ENCODE data around the gene SCN3A. TPM values are rescaled to one million over a fixed set of nuclear protein-coding genes. Genes with fewer than 3 reads are reported as not detected.

The SCN3A gene
- total and polyA plus RNA-seq, 7 donors, result 0.87 to 4.3 (median 2.1) TPM; not detected in 2

- intact Hi-C loops (cut with DNase I), result no loop called here
- no peaks in the 10 kb centered on the region for H3K4me1 ChIP-seq
- WGBS, 2 donors, result 93 to 95% methylated on average over 4 of the region's 4 CpGs
Observed at GRCh38 chr2:165164201-165164600, 39.6 kb downstream of the SCN3A start.

GRCh38 chr2:165163761-165164160 is 40.1 kb downstream of the SCN3A start:
- H3K27ac ChIP-seq, result no peak overlapping the region

More at GRCh38 chr2:165164201-165164600, 39.6 kb downstream of the SCN3A start:
- H3K4me3 ChIP-seq, result no peak overlapping the region
- no peaks in the 10 kb centered on the region for H3K36me3 ChIP-seq
- TF ChIP-seq EP300 (IDR thresholded peaks at IDR 0.05) (no peak), POLR2A (IDR thresholded peaks at IDR 0.05) (no peak), CTCF (IDR thresholded peaks at IDR 0.05) (no peak), POLR2AphosphoS5 (IDR thresholded peaks at IDR 0.05) (no peak)
- no peak for DNase-seq
- H3K9me3 ChIP-seq, result no peaks in the 10 kb centered on the region
- H3K27me3 ChIP-seq, result no peaks in the 10 kb centered on the region
- H3K27ac ChIP-seq, result no peak overlapping the region

GRCh38 chr2:165162466-165162865 is 41.4 kb downstream of the SCN3A start:
- H3K27me3 ChIP-seq, result no peaks in the 10 kb centered on the region
- TF ChIP-seq CTCF (IDR thresholded peaks at IDR 0.05) (no peak), POLR2A (IDR thresholded peaks at IDR 0.05) (no peak), EP300 (IDR thresholded peaks at IDR 0.05) (no peak), POLR2AphosphoS5 (IDR thresholded peaks at IDR 0.05) (no peak)
- no peak overlapping the region for H3K27ac ChIP-seq
- H3K4me3 ChIP-seq, result no peak overlapping the region
- H3K36me3 ChIP-seq, result no peaks in the 10 kb centered on the region
- H3K4me1 ChIP-seq, result no peaks in the 10 kb centered on the region
- DNase-seq, result no peak
- intact Hi-C loops (cut with DNase I), result no loop called here
- WGBS, 2 donors, result 68 to 79% methylated on average over 3 of the region's 3 CpGs
- no peaks in the 10 kb centered on the region for H3K9me3 ChIP-seq

More at GRCh38 chr2:165163761-165164160, 40.1 kb downstream of the SCN3A start:
- Histone ChIP-seq H3K4me3 (no peak overlapping the region), H3K36me3 (no peaks in the 10 kb centered on the region), H3K27me3 (no peaks in the 10 kb centered on the region), H3K9me3 (no peaks in the 10 kb centered on the region), H3K4me1 (no peaks in the 10 kb centered on the region)
- DNase-seq, result no peak
- intact Hi-C loops (cut with DNase I), result no loop called here
- no peak for TF ChIP-seq EP300 (IDR thresholded peaks at IDR 0.05)
- no peak for TF ChIP-seq POLR2A (IDR thresholded peaks at IDR 0.05)
- TF ChIP-seq POLR2AphosphoS5 (IDR thresholded peaks at IDR 0.05), result no peak
- no peak for TF ChIP-seq CTCF (IDR thresholded peaks at IDR 0.05)
- 81 to 92% methylated on average over 2 of the region's 2 CpGs for WGBS, 2 donors

- no peak for DNase-seq
- Histone ChIP-seq H3K4me1 (no peaks in the 10 kb centered on the region), H3K9me3 (no peaks in the 10 kb centered on the region), H3K27me3 (no peaks in the 10 kb centered on the region), H3K36me3 (no peaks in the 10 kb centered on the region), H3K4me3 (no peak overlapping the region), H3K27ac (no peak overlapping the region)
- intact Hi-C loops (cut with DNase I), result no loop called here
- TF ChIP-seq EP300 (IDR thresholded peaks at IDR 0.05) (no peak), POLR2A (IDR thresholded peaks at IDR 0.05) (no peak), POLR2AphosphoS5 (IDR thresholded peaks at IDR 0.05) (no peak), CTCF (IDR thresholded peaks at IDR 0.05) (no peak)
- WGBS, 2 donors, result 67 to 82% methylated on average over 2 of the region's 2 CpGs
Observed at GRCh38 chr2:165161510-165161909, 42.3 kb downstream of the SCN3A start.

- no peak for DNase-seq
- H3K4me1 ChIP-seq, result no peaks in the 10 kb centered on the region
- H3K27me3 ChIP-seq, result no peaks in the 10 kb centered on the region
- H3K4me3 ChIP-seq, result no peak overlapping the region
- no peaks in the 10 kb centered on the region for H3K9me3 ChIP-seq
- H3K36me3 ChIP-seq, result no peaks in the 10 kb centered on the region
- H3K27ac ChIP-seq, result no peak overlapping the region
- WGBS, 2 donors, result 94% methylated on average over 4 of the region's 4 CpGs
- intact Hi-C loops (cut with DNase I), result no loop called here
- TF ChIP-seq CTCF (IDR thresholded peaks at IDR 0.05), result no peak
- no peak for TF ChIP-seq POLR2AphosphoS5 (IDR thresholded peaks at IDR 0.05)
- TF ChIP-seq EP300 (IDR thresholded peaks at IDR 0.05), result no peak
- TF ChIP-seq POLR2A (IDR thresholded peaks at IDR 0.05), result no peak
Observed at GRCh38 chr2:165157160-165157559, 46.7 kb downstream of the SCN3A start.
